CD4-positive, alpha-beta memory T cell (primary cell): ENCODE measurements around the gene DST. TPM values are rescaled to one million over a fixed set of nuclear protein-coding genes. Genes with fewer than 3 reads are reported as not detected.

ENCODE experiments used
- CTCF ChIA-PET: fragments of 350-600 bp; sonication (Branson Sonifier 250); formaldehyde crosslinking; loops from one replicate; lab custom pipeline; 2021; ENCODE audit warnings: inconsistent platforms; ENCODE audit not compliant: partially characterized antibody; lab: Charles Lee
- POLR2A ChIA-PET: fragments of 350-600 bp; sonication (Branson Sonifier 250); formaldehyde crosslinking; loops from one replicate; lab custom pipeline; 2021; ENCODE audit not compliant: partially characterized antibody; lab: Charles Lee
- DNase-seq, 5 donors: peaks; one replicate each; pipeline versions ENCODE4 v3.0.0 to v3.0.0-alpha.2; 2020 to 2022; ENCODE audit warnings: mixed read lengths in 1 of 5
- H3K27ac ChIP-seq: one replicate; pipeline ENCODE4 v1.7.0; 2013; ENCODE audit warnings: low read depth, low read length
- H3K27me3 ChIP-seq: 2 replicates; pipeline ENCODE4 v1.7.0; 2013; ENCODE audit warnings: mild to moderate bottlenecking, low read length, moderate library complexity; ENCODE audit not compliant: insufficient read depth
- H3K36me3 ChIP-seq: 2 replicates; pipeline ENCODE4 v1.7.0; 2013; ENCODE audit warnings: mild to moderate bottlenecking, low read length, moderate library complexity; ENCODE audit not compliant: insufficient read depth
- H3K4me1 ChIP-seq: 2 replicates; pipeline ENCODE4 v1.7.0; 2013; ENCODE audit warnings: mild to moderate bottlenecking, low read length, moderate library complexity; ENCODE audit not compliant: insufficient read depth
- H3K4me3 ChIP-seq, 2 donors: one replicate each; pipeline ENCODE4 v1.7.0; 2013; ENCODE audit warnings: low read length in 2 of 2, mild to moderate bottlenecking in 1 of 2
- H3K9me3 ChIP-seq, 2 donors: one replicate each; pipeline ENCODE4 v1.7.0; 2013; ENCODE audit warnings: low read length in 2 of 2, control low read depth in 1 of 2; ENCODE audit not compliant: control insufficient read depth in 1 of 2
- H3K27ac Mint-ChIP-seq, 7 donors: one replicate each; pipeline ENCODE4 v1.8.0; 2020 to 2021; ENCODE audit warnings: mixed read lengths in 7 of 7, mild to moderate bottlenecking in 6 of 7, inconsistent platforms in 3 of 7, moderate library complexity in 3 of 7
- H3K27me3 Mint-ChIP-seq, 2 donors: one replicate each; pipeline ENCODE4 v1.8.0; 2020 to 2021; ENCODE audit warnings: mixed read lengths in 2 of 2
- H3K36me3 Mint-ChIP-seq, 2 donors: one replicate each; pipeline ENCODE4 v1.8.0; 2020 to 2021; ENCODE audit warnings: mixed read lengths in 2 of 2, inconsistent platforms in 1 of 2, mild to moderate bottlenecking in 1 of 2
- H3K4me1 Mint-ChIP-seq, 4 donors: one replicate each; pipeline ENCODE4 v1.8.0; 2020 to 2021; ENCODE audit warnings: mixed read lengths in 4 of 4, mild to moderate bottlenecking in 1 of 4
- H3K4me3 Mint-ChIP-seq, 8 donors: one replicate each; pipeline ENCODE4 v1.8.0; 2020 to 2021; ENCODE audit warnings: mixed read lengths in 8 of 8, mild to moderate bottlenecking in 7 of 8, moderate library complexity in 6 of 8, inconsistent platforms in 3 of 8
- H3K9me3 Mint-ChIP-seq, 8 donors: one replicate each; pipeline ENCODE4 v1.8.0; 2020 to 2021; ENCODE audit warnings: mixed read lengths in 8 of 8, mild to moderate bottlenecking in 5 of 8, inconsistent platforms in 3 of 8, moderate library complexity in 1 of 8
- intact Hi-C: fragments of 100-400 bp; cut with micrococcal nuclease; formaldehyde crosslinking; loops from one replicate; pipeline ENCODE4 v1.15.1; 2023
- polyA plus RNA-seq, 2 donors: library from polyadenylated mRNA; unstranded; fragments of 300-500 nt; fragmentation: Illumina TruSeq; gene quantifications; one replicate each; pipeline ENCODE4 v1.2.3, GENCODE V29; 2021
- total RNA-seq, 2 experiments: library from RNA; stranded (reverse); gene quantifications; one replicate each; pipeline ENCODE4 v1.2.3, GENCODE V29; 2021

DST gene
- total and polyA plus RNA-seq, 4 experiments from 2014 or later = 1.1 to 8.8 (median 5.2) TPM

GRCh38 chr6:56491606-56492328, 150.9 kb downstream of the DST start:
- H3K4me1 ChIP-seq = no peaks in the 10 kb centered on the region
- Mint-ChIP-seq H3K4me1 (no peaks in the 10 kb centered on the region), H3K27me3 (no peaks in the 10 kb centered on the region), H3K27ac (no peak overlapping the region), H3K36me3 (no peaks in the 10 kb centered on the region), H3K9me3 (peaks cover 0 to 2% (median 0%) of the 10 kb centered on the region in 8 donors), H3K4me3 (no peak overlapping the region)
- intact Hi-C loops = no loop called here
- H3K9me3 ChIP-seq = no peaks in the 10 kb centered on the region
- H3K27me3 ChIP-seq = no peaks in the 10 kb centered on the region
- POLR2A ChIA-PET = no interaction called here
- CTCF ChIA-PET = no interaction called here
- DNase-seq = no peak
- no peaks in the 10 kb centered on the region for H3K36me3 ChIP-seq
- no peak overlapping the region for H3K27ac ChIP-seq
- no peak overlapping the region for H3K4me3 ChIP-seq

GRCh38 chr6:56490993-56491392, 151.7 kb downstream of the DST start:
- H3K27me3 Mint-ChIP-seq = no peaks in the 10 kb centered on the region

GRCh38 chr6:56489559-56489958, 153.1 kb downstream of the DST start:
- ChIA-PET POLR2A (no interaction called here), CTCF (no interaction called here)
- intact Hi-C loops = no loop called here
- no peaks in the 10 kb centered on the region for H3K27me3 ChIP-seq
- H3K4me1 ChIP-seq = no peaks in the 10 kb centered on the region
- no peaks in the 10 kb centered on the region for H3K36me3 ChIP-seq
- H3K27ac ChIP-seq = no peak overlapping the region
- no peaks in the 10 kb centered on the region for H3K36me3 Mint-ChIP-seq
- H3K4me1 Mint-ChIP-seq = no peaks in the 10 kb centered on the region
- DNase-seq = no peak
- no peaks in the 10 kb centered on the region for H3K9me3 Mint-ChIP-seq
- no peak overlapping the region for H3K4me3 ChIP-seq
- H3K27ac Mint-ChIP-seq = no peak overlapping the region
- H3K4me3 Mint-ChIP-seq = no peak overlapping the region
- no peaks in the 10 kb centered on the region for H3K9me3 ChIP-seq
- no peaks in the 10 kb centered on the region for H3K27me3 Mint-ChIP-seq

More at GRCh38 chr6:56490993-56491392, 151.7 kb downstream of the DST start:
- Histone ChIP-seq H3K36me3 (no peaks in the 10 kb centered on the region), H3K27ac (no peak overlapping the region), H3K9me3 (no peaks in the 10 kb centered on the region), H3K27me3 (no peaks in the 10 kb centered on the region), H3K4me3 (no peak overlapping the region), H3K4me1 (no peaks in the 10 kb centered on the region)
- no peaks in the 10 kb centered on the region for H3K9me3 Mint-ChIP-seq
- POLR2A ChIA-PET = no interaction called here
- no peak overlapping the region for H3K4me3 Mint-ChIP-seq
- no peaks in the 10 kb centered on the region for H3K36me3 Mint-ChIP-seq
- CTCF ChIA-PET = no interaction called here
- H3K4me1 Mint-ChIP-seq = no peaks in the 10 kb centered on the region
- no peak for DNase-seq
- no peak overlapping the region for H3K27ac Mint-ChIP-seq
- intact Hi-C loops = no loop called here

GRCh38 chr6:56488281-56488680, 154.4 kb downstream of the DST start:
- POLR2A ChIA-PET = no interaction called here
- no peaks in the 10 kb centered on the region for H3K27me3 Mint-ChIP-seq

GRCh38 chr6:56486681-56487080, 156.0 kb downstream of the DST start:
- DNase-seq = no peak
- POLR2A ChIA-PET = no interaction called here
- no peak overlapping the region for H3K4me3 Mint-ChIP-seq
- H3K4me1 ChIP-seq = no peaks in the 10 kb centered on the region
- H3K9me3 ChIP-seq = no peaks in the 10 kb centered on the region
- H3K4me1 Mint-ChIP-seq = no peaks in the 10 kb centered on the region
- H3K27ac ChIP-seq = no peak overlapping the region
- no peaks in the 10 kb centered on the region for H3K27me3 ChIP-seq
- no peak overlapping the region for H3K4me3 ChIP-seq
- H3K36me3 ChIP-seq = no peaks in the 10 kb centered on the region
- CTCF ChIA-PET = no interaction called here
- no peaks in the 10 kb centered on the region for H3K9me3 Mint-ChIP-seq
- H3K27me3 Mint-ChIP-seq = no peaks in the 10 kb centered on the region
- no peak overlapping the region for H3K27ac Mint-ChIP-seq
- H3K36me3 Mint-ChIP-seq = no peaks in the 10 kb centered on the region
- intact Hi-C loops = no loop called here

More at GRCh38 chr6:56488281-56488680, 154.4 kb downstream of the DST start:
- intact Hi-C loops = no loop called here
- no peaks in the 10 kb centered on the region for H3K9me3 Mint-ChIP-seq
- CTCF ChIA-PET = no interaction called here
- H3K27me3 ChIP-seq = no peaks in the 10 kb centered on the region
- H3K27ac Mint-ChIP-seq = peak overlapping the region in 1 of 7 donors; percentile 41
- no peaks in the 10 kb centered on the region for H3K4me1 Mint-ChIP-seq
- H3K4me1 ChIP-seq = no peaks in the 10 kb centered on the region
- no peak overlapping the region for H3K4me3 ChIP-seq
- no peak overlapping the region for H3K4me3 Mint-ChIP-seq
- DNase-seq = no peak
- no peaks in the 10 kb centered on the region for H3K36me3 ChIP-seq
- no peak overlapping the region for H3K27ac ChIP-seq
- H3K9me3 ChIP-seq = no peaks in the 10 kb centered on the region
- H3K36me3 Mint-ChIP-seq = no peaks in the 10 kb centered on the region

- Mint-ChIP-seq H3K36me3 (no peaks in the 10 kb centered on the region), H3K27ac (no peak overlapping the region), H3K4me1 (no peaks in the 10 kb centered on the region), H3K27me3 (no peaks in the 10 kb centered on the region), H3K9me3 (no peaks in the 10 kb centered on the region), H3K4me3 (no peak overlapping the region)
- H3K9me3 ChIP-seq = no peaks in the 10 kb centered on the region
- ChIA-PET POLR2A (no interaction called here), CTCF (no interaction called here)
- no peak overlapping the region for H3K27ac ChIP-seq
- intact Hi-C loops = no loop called here
- no peak for DNase-seq
- no peaks in the 10 kb centered on the region for H3K27me3 ChIP-seq
- H3K36me3 ChIP-seq = no peaks in the 10 kb centered on the region
- H3K4me1 ChIP-seq = no peaks in the 10 kb centered on the region
- no peak overlapping the region for H3K4me3 ChIP-seq
These were observed 158.0 kb downstream of the DST start for GRCh38 chr6:56484669-56485068.

GRCh38 chr6:56483929-56484328, 158.8 kb downstream of the DST start:
- no peaks in the 10 kb centered on the region for H3K27me3 ChIP-seq
- DNase-seq = no peak
- Mint-ChIP-seq H3K27ac (no peak overlapping the region), H3K4me1 (no peaks in the 10 kb centered on the region), H3K27me3 (peaks cover 0 to 2% of the 10 kb centered on the region in 2 donors), H3K9me3 (peaks cover 0 to 4% (median 0%) of the 10 kb centered on the region in 8 donors), H3K4me3 (no peak overlapping the region), H3K36me3 (peaks cover 0 to 1% of the 10 kb centered on the region in 2 donors)
- no peak overlapping the region for H3K4me3 ChIP-seq
- H3K9me3 ChIP-seq = no peaks in the 10 kb centered on the region
- H3K4me1 ChIP-seq = no peaks in the 10 kb centered on the region
- H3K27ac ChIP-seq = no peak overlapping the region
- ChIA-PET CTCF (no interaction called here), POLR2A (no interaction called here)
- H3K36me3 ChIP-seq = no peaks in the 10 kb centered on the region
- intact Hi-C loops = no loop called here
